Caco-2 (cell line): ENCODE measurements around the gene XPR1. TPM values are rescaled to one million over a fixed set of nuclear protein-coding genes. Genes with fewer than 3 reads are reported as not detected.

Experiments used
- BruUV-seq: library from RNA; stranded (reverse); fragments of 400-500 nt; replicated peaks from 2 replicates; lab custom pipeline; 2021; lab: Mats Ljungman, UMichigan
- CTCF ChIA-PET: fragments of 300-600 bp; sonication (Branson Sonifier 250); formaldehyde crosslinking; loops from one replicate; lab custom pipeline; 2022; ENCODE audit warnings: antibody characterized with exemption; lab: Charles Lee
- POLR2A ChIA-PET: fragments of 300-600 bp; sonication (Branson Sonifier 250); formaldehyde crosslinking; loops from one replicate; lab custom pipeline; 2022; ENCODE audit warnings: antibody characterized with exemption; lab: Charles Lee
- DNase-seq, 2 experiments: peaks; one replicate each; pipeline versions ENCODE4 v3.0.0 to v3.0.0-alpha.2; 2020 to 2022
- H3K27me3 ChIP-seq: replicated peaks from 2 replicates; pipeline ENCODE4 v1.6.0; 2011; ENCODE audit warnings: low read length; ENCODE audit not compliant: control insufficient read depth, insufficient read depth
- H3K36me3 ChIP-seq: 2 replicates; pipeline ENCODE4 v1.5.1; 2011; ENCODE audit warnings: low read length; ENCODE audit not compliant: control insufficient read depth, insufficient read depth
- H3K4me1 ChIP-seq: fragments of 250-450 bp; sonication (Bioruptor Pico); 2 replicates; pipeline ENCODE4 v1.5.1; 2020; ENCODE audit warnings: mild to moderate bottlenecking
- H3K4me3 ChIP-seq: 2 replicates; pipeline ENCODE4 v1.5.1; 2011; ENCODE audit warnings: low read depth, mild to moderate bottlenecking, control low read depth, low read length
- H3K9me3 ChIP-seq: fragments of 250-450 bp; sonication (Bioruptor Pico); 2 replicates; pipeline ENCODE4 v1.5.1; 2020; ENCODE audit warnings: mild to moderate bottlenecking, moderate library complexity
- H3K27ac Mint-ChIP-seq: one replicate; pipeline ENCODE4 v1.8.0; 2022; ENCODE audit warnings: mixed read lengths; ENCODE audit not compliant: unreplicated experiment
- H3K27me3 Mint-ChIP-seq: one replicate; pipeline ENCODE4 v1.8.0; 2022; ENCODE audit warnings: mixed read lengths; ENCODE audit not compliant: insufficient read depth, unreplicated experiment
- H3K36me3 Mint-ChIP-seq: one replicate; pipeline ENCODE4 v1.8.0; 2022; ENCODE audit warnings: mild to moderate bottlenecking, mixed read lengths; ENCODE audit not compliant: insufficient read depth, unreplicated experiment
- H3K4me1 Mint-ChIP-seq: one replicate; pipeline ENCODE4 v1.8.0; 2022; ENCODE audit warnings: low read depth, mixed read lengths; ENCODE audit not compliant: unreplicated experiment
- H3K4me3 Mint-ChIP-seq: one replicate; pipeline ENCODE4 v1.8.0; 2022; ENCODE audit warnings: mild to moderate bottlenecking, moderate library complexity, mixed read lengths; ENCODE audit not compliant: unreplicated experiment
- H3K9me3 Mint-ChIP-seq: one replicate; pipeline ENCODE4 v1.8.0; 2022; ENCODE audit warnings: mixed read lengths; ENCODE audit not compliant: unreplicated experiment
- CTCF ChIP-seq, 2 experiments: fragments of 200-600 bp in 1 of 2; IDR thresholded peaks; 1 replicate in 1 of 2; 2 replicates in 1 of 2; pipeline versions ENCODE4 v1.5.1 to v1.8.0; 2011 to 2022; ENCODE audit warnings: antibody characterized with exemption in 1 of 2, control low read depth in 1 of 2, inconsistent platforms in 1 of 2, low read depth in 1 of 2, low read length in 1 of 2, mild to moderate bottlenecking in 1 of 2, moderate library complexity in 1 of 2; ENCODE audit not compliant: insufficient read depth in 1 of 2, severe bottlenecking in 1 of 2, unreplicated experiment in 1 of 2
- intact Hi-C: fragments of 100-400 bp; cut with micrococcal nuclease; formaldehyde crosslinking; loops from one replicate; pipeline ENCODE4 v1.10.0; 2022; ENCODE audit not compliant: unreplicated experiment
- total RNA-seq: library from RNA; stranded (reverse); gene quantifications from 2 replicates; pipeline ENCODE4 v1.2.3, GENCODE V29; 2022

The XPR1 gene
- total RNA-seq, 1 experiment from 2014 or later, result 34.4 TPM

DNA sequence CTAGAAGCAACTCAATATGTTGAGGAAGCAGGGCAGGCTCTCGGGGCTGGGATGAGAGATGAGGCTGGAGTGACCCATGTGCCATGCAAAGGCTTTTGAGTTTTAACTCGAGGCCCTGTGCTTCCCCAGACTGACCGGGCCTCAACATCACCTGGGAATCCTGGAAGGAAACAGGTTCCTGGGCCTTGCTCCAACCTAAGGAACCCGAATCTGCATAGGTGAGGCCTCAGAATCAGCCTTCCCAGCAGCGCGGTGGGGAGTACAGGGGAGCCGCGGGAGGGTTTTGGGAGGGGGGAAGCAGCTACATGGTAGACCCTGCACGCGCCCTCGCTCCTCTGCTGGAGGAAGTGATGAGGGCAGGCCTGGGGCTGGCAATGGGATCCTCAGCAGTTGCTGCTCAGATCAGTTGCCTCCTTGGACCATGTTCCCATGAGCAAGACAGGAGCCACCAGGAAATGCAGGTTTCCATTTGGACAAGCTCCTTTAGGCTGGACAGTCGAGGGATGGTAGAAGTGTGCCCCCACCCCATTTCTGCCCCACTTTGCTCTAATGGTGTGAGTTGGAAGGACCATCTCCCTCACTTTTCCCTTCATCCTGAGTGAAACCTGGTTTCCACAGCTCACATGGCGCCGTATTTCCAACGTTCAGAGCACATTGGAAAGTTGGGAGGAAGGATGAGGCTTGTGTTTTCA lies 276.4 kb downstream of the XPR1 start:
- Histone ChIP-seq H3K9me3 (no peaks in the 10 kb centered on the region), H3K36me3 (no peaks in the 10 kb centered on the region), H3K4me1 (peaks cover 10% of the 10 kb centered on the region), H3K27me3 (no peaks in the 10 kb centered on the region), H3K4me3 (no peak overlapping the region)
- BruUV-seq, result no TSS peak
- no peak for TF ChIP-seq CTCF (IDR thresholded peaks at IDR 0.05; ENCODE audit: insufficient read depth in 1 of 2, low read depth in 1 of 2, low read length in 1 of 2, severe bottlenecking in 1 of 2, unreplicated experiment in 1 of 2)
- intact Hi-C loops, result no loop called here
- Mint-ChIP-seq H3K27ac (no peak overlapping the region), H3K4me1 (peaks cover 13% of the 10 kb centered on the region), H3K27me3 (no peaks in the 10 kb centered on the region), H3K4me3 (no peak overlapping the region), H3K36me3 (no peaks in the 10 kb centered on the region), H3K9me3 (no peaks in the 10 kb centered on the region)
- ChIA-PET POLR2A (no interaction called here), CTCF (no interaction called here)
- DNase-seq, result no peak

GRCh38 chr1:180909005-180909414 lies 277.2 kb downstream of the XPR1 start:
- H3K4me1 Mint-ChIP-seq, result peaks cover 13% of the 10 kb centered on the region
- ChIA-PET CTCF (no interaction called here), POLR2A (no interaction called here)
- peaks cover 10% of the 10 kb centered on the region for H3K4me1 ChIP-seq
- H3K27ac Mint-ChIP-seq, result peak overlapping the region; percentile 3
- no peaks in the 10 kb centered on the region for H3K27me3 Mint-ChIP-seq
- BruUV-seq, result no TSS peak
- DNase-seq, result no peak
- no peaks in the 10 kb centered on the region for H3K36me3 ChIP-seq
- no peak overlapping the region for H3K4me3 Mint-ChIP-seq
- TF ChIP-seq CTCF (IDR thresholded peaks at IDR 0.05; ENCODE audit: insufficient read depth in 1 of 2, low read depth in 1 of 2, low read length in 1 of 2, severe bottlenecking in 1 of 2, unreplicated experiment in 1 of 2), result no peak
- H3K9me3 ChIP-seq, result no peaks in the 10 kb centered on the region
- no peaks in the 10 kb centered on the region for H3K9me3 Mint-ChIP-seq
- H3K27me3 ChIP-seq, result no peaks in the 10 kb centered on the region
- H3K36me3 Mint-ChIP-seq, result no peaks in the 10 kb centered on the region
- no peak overlapping the region for H3K4me3 ChIP-seq
- intact Hi-C loops, result no loop called here

DNA sequence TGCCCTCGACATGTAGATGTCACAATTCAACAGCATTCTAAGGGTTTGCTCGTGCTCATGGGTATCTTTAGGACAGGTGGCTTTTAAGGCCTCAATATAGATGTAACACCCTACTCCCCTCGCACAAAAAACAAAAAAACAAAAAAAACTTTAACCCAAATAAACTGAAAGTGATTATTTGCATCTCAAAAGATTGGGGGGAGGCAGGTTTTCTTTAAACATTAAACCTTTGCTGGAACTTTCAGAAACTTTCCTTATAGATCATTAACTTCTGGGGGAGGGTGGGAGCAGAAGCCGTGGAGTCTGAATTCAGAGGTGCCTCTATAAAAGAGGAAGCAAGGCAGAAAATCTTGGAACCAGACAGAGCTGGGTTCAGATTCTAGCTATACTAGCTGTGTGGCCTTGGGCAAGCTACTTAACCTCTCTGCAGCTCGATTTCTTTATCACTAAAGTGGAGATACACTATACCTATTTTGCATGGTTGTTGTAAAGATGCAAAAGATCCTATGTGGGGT lies 277.7 kb downstream of the XPR1 start:
- peak overlapping the region; percentile 3 for H3K27ac Mint-ChIP-seq
- peaks cover 13% of the 10 kb centered on the region for H3K4me1 Mint-ChIP-seq
- no peak for TF ChIP-seq CTCF (IDR thresholded peaks at IDR 0.05; ENCODE audit: insufficient read depth in 1 of 2, low read depth in 1 of 2, low read length in 1 of 2, severe bottlenecking in 1 of 2, unreplicated experiment in 1 of 2)
- intact Hi-C loops, result no loop called here
- no peaks in the 10 kb centered on the region for H3K9me3 Mint-ChIP-seq
- Histone ChIP-seq H3K27me3 (no peaks in the 10 kb centered on the region), H3K36me3 (no peaks in the 10 kb centered on the region), H3K9me3 (no peaks in the 10 kb centered on the region), H3K4me3 (no peak overlapping the region), H3K4me1 (peaks cover 10% of the 10 kb centered on the region)
- POLR2A ChIA-PET, result no interaction called here
- no peak overlapping the region for H3K4me3 Mint-ChIP-seq
- BruUV-seq, result no TSS peak
- no peak for DNase-seq
- no peaks in the 10 kb centered on the region for H3K36me3 Mint-ChIP-seq
- CTCF ChIA-PET, result no interaction called here
- no peaks in the 10 kb centered on the region for H3K27me3 Mint-ChIP-seq
